Panc1 (cell line): Measurements from ENCODE around the gene SPATA21. TPM values are rescaled to one million over a fixed set of nuclear protein-coding genes. Genes with fewer than 3 reads are reported as not detected.

Experiments used
- ATAC-seq: fragments of 200-7000 bp; cut with Tn5 transposase; 2 replicates; pipeline ENCODE4 v1.9.1; 2020; ENCODE audit warnings: mild to moderate bottlenecking, moderate library complexity
- BruUV-seq: library from RNA; stranded (reverse); fragments of 400-500 nt; replicated peaks from 2 replicates; lab custom pipeline; 2021; lab: Mats Ljungman, UMichigan
- CTCF ChIA-PET: fragments of 300-600 bp; sonication (Branson Sonifier 250); formaldehyde crosslinking; loops from one replicate; lab custom pipeline; 2022; ENCODE audit warnings: antibody characterized with exemption; lab: Charles Lee
- POLR2A ChIA-PET: fragments of 300-600 bp; sonication (Branson Sonifier 250); formaldehyde crosslinking; loops from one replicate; lab custom pipeline; 2022; ENCODE audit warnings: antibody characterized with exemption; lab: Charles Lee
- DNase-seq: peaks from one replicate; pipeline ENCODE4 v3.0.0-alpha.2; 2010; ENCODE audit warnings: low read depth, low spot score
- H3K27ac ChIP-seq: 2 replicates; pipeline ENCODE4 v1.5.1; 2011; ENCODE audit warnings: mild to moderate bottlenecking, low read length, inconsistent platforms
- H3K27me3 ChIP-seq: fragments of 200-500 bp; sonication (Bioruptor generic); 2 replicates; pipeline ENCODE4 v1.6.0; 2014; ENCODE audit warnings: low read length, inconsistent platforms; ENCODE audit not compliant: control insufficient read depth, insufficient read depth
- H3K36me3 ChIP-seq: fragments of 200-500 bp; sonication (Bioruptor generic); 2 replicates; pipeline ENCODE4 v1.5.1; 2014; ENCODE audit warnings: inconsistent platforms, mild to moderate bottlenecking, low read length, moderate library complexity; ENCODE audit not compliant: control insufficient read depth, insufficient read depth
- H3K4me1 ChIP-seq: 2 replicates; pipeline ENCODE4 v1.5.1; 2011; ENCODE audit warnings: inconsistent platforms, mild to moderate bottlenecking, low read length, moderate library complexity; ENCODE audit not compliant: control insufficient read depth, insufficient read depth
- H3K4me3 ChIP-seq, 2 experiments: 2 replicates each; pipeline ENCODE4 v1.5.1; 2011 to 2012; ENCODE audit warnings: low read depth in 2 of 2, low read length in 2 of 2, mild to moderate bottlenecking in 2 of 2, inconsistent platforms in 1 of 2, moderate library complexity in 1 of 2
- H3K9me3 ChIP-seq: fragments of 200-500 bp; sonication (Bioruptor generic); 2 replicates; pipeline ENCODE4 v1.5.1; 2014; ENCODE audit warnings: low read depth, mild to moderate bottlenecking, inconsistent platforms, low read length, moderate library complexity; ENCODE audit not compliant: control insufficient read depth, insufficient read depth
- CTCF ChIP-seq: fragments of 450-650 bp; IDR thresholded peaks from 2 replicates; pipeline ENCODE4 v1.5.1; 2017; ENCODE audit warnings: mild to moderate bottlenecking
- POLR2AphosphoS5 ChIP-seq: IDR thresholded peaks from 2 replicates; pipeline ENCODE4 v1.6.1; 2012; ENCODE audit warnings: mild to moderate bottlenecking, low read depth, low read length, moderate library complexity
- SIN3A ChIP-seq: IDR thresholded peaks from 2 replicates; pipeline ENCODE4 v1.6.1; 2012; ENCODE audit warnings: low read depth, mild to moderate bottlenecking, low read length, moderate library complexity, borderline replicate concordance; ENCODE audit not compliant: insufficient read depth
- TCF7L2 ChIP-seq: IDR thresholded peaks from 2 replicates; pipeline ENCODE4 v1.6.1; 2011; ENCODE audit warnings: mild to moderate bottlenecking, low read depth, low read length, inconsistent platforms
- in situ Hi-C: cut with HindIII; loops from 2 replicates; pipeline ENCODE4 v1.10.0; 2016; ENCODE audit warnings: low sequenced_read_pairs, low pct_unique_long_range_greater_than_20kb
- intact Hi-C: fragments of 100-400 bp; cut with micrococcal nuclease; formaldehyde crosslinking; loops from one replicate; pipeline ENCODE4 v1.10.0; 2022; ENCODE audit not compliant: unreplicated experiment
- total RNA-seq: library from RNA; stranded (reverse); gene quantifications from one replicate; pipeline ENCODE4 v1.2.1, GENCODE V29; 2021; ENCODE audit not compliant: unreplicated experiment
- TF ChIP-seq, protein P1 (sequence below), 2 experiments: IDR thresholded peaks; 2 replicates each; pipeline ENCODE4 v1.6.1; 2011 to 2012; ENCODE audit warnings: low read depth in 2 of 2, control low read depth in 1 of 2, low read length in 1 of 2, mild to moderate bottlenecking in 1 of 2, moderate library complexity in 1 of 2; ENCODE audit not compliant: insufficient read depth in 1 of 2

Gene SPATA21
- total RNA-seq, 1 experiment from 2014 or later: not detected

DNA sequence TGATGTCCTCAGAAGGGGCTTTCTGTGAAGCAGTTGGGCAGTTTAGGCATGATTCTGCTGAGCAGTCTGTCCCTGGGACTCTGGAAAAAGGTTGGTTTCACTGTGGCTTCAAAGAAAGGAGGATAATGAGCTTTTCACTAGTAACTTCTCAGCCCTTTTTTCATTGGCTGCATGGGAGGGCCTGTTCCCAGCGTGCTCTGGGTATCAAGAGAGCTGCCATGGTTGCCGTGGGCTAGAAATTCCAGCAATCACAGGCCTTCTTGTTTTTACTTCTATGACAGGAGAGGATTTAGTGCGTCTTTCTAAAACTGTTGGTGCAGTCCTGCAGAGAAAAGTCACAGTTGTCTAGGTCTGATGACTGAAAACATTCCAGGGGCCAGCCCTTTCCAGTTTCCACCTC, 63.0 kb downstream of the SPATA21 start:
- TF ChIP-seq SIN3A (no peak), TCF7L2 (no peak)
- Histone ChIP-seq H3K4me3 (no peak overlapping the region), H3K36me3 (no peaks in the 10 kb centered on the region), H3K9me3 (no peaks in the 10 kb centered on the region), H3K4me1 (peaks cover 76% of the 10 kb centered on the region), H3K27ac (peak overlapping the region; percentile 77), H3K27me3 (no peaks in the 10 kb centered on the region)
- no peak for ATAC-seq
- no TSS peak for BruUV-seq
- in situ Hi-C loops: no loop called here
- intact Hi-C loops: no loop called here
- no peak for DNase-seq
- ChIA-PET POLR2A (interaction anchor here (0.7 kb wide), 1 partner anchor 116 kb away, joined by 3 read pairs; no protein-coding TSS in a partner anchor), CTCF (no interaction called here)

DNA sequence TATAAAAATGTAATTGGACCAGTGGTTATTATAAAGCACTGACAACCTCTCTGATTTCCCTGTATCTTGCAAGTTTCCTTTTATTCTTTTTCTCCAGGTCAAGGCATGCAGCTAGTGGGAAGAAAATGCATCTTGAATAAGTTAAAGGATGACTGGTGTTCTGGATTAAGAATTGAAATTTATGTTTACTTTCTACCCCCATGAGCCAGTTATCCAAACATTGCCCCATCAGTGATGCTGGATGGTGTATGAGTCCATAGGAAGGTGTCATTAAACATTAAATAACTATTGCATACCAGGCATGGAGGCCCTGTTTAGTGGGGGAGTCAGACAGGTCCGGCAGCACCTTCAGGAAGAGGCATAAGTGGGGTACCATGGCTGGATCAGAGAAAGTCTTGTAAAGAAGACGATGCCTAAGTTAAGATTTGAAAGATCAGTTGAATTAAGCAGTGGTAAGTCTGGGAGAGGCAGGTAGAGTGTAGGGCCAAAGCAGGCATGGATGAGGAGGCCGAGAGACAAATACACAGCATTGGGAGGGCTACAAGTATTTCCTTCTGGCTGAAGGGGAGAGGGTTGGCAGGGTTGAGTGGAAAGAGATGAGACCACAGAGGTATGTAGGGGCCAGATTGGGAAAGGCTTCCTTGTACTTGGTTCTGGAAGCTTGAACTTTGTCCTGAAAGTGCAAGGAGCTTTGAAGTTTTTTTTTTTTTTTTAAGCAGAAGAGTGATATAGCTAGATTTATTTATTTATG, 64.5 kb downstream of the SPATA21 start:
- in situ Hi-C loops (no loop called here), intact Hi-C loops (no loop called here)
- ATAC-seq (no peak), DNase-seq (no peak)
- Histone ChIP-seq H3K36me3 (peaks cover 3% of the 10 kb centered on the region; the same call in 1 of the 2 replicates), H3K4me3 (no peak overlapping the region), H3K9me3 (no peaks in the 10 kb centered on the region), H3K27ac (peak overlapping the region; percentile 46), H3K4me1 (peaks cover 74% of the 10 kb centered on the region), H3K27me3 (no peaks in the 10 kb centered on the region)
- POLR2A ChIA-PET: interaction anchor here (0.6 to 0.7 kb wide), 2 partner anchors 9 to 30 kb away, joined by 3 to 9 read pairs; no protein-coding TSS in a partner anchor
- BruUV-seq: no TSS peak
- CTCF ChIA-PET: no interaction called here
- TF ChIP-seq TCF7L2 (no peak), CTCF (no peak), SIN3A (no peak), POLR2AphosphoS5 (no peak)
- TF ChIP-seq, protein P1, sequence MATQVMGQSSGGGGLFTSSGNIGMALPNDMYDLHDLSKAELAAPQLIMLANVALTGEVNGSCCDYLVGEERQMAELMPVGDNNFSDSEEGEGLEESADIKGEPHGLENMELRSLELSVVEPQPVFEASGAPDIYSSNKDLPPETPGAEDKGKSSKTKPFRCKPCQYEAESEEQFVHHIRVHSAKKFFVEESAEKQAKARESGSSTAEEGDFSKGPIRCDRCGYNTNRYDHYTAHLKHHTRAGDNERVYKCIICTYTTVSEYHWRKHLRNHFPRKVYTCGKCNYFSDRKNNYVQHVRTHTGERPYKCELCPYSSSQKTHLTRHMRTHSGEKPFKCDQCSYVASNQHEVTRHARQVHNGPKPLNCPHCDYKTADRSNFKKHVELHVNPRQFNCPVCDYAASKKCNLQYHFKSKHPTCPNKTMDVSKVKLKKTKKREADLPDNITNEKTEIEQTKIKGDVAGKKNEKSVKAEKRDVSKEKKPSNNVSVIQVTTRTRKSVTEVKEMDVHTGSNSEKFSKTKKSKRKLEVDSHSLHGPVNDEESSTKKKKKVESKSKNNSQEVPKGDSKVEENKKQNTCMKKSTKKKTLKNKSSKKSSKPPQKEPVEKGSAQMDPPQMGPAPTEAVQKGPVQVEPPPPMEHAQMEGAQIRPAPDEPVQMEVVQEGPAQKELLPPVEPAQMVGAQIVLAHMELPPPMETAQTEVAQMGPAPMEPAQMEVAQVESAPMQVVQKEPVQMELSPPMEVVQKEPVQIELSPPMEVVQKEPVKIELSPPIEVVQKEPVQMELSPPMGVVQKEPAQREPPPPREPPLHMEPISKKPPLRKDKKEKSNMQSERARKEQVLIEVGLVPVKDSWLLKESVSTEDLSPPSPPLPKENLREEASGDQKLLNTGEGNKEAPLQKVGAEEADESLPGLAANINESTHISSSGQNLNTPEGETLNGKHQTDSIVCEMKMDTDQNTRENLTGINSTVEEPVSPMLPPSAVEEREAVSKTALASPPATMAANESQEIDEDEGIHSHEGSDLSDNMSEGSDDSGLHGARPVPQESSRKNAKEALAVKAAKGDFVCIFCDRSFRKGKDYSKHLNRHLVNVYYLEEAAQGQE (IDR thresholded peaks at IDR 0.05; ENCODE audit: insufficient read depth in 1 of 2, low read depth in 2 of 2, low read length in 1 of 2): no peak

- Histone ChIP-seq H3K27ac (peak overlapping the region; percentile 14; the same call in 1 of the 2 replicates), H3K4me3 (no peak overlapping the region), H3K36me3 (peaks cover 4% of the 10 kb centered on the region; the same call in 1 of the 2 replicates), H3K27me3 (no peaks in the 10 kb centered on the region), H3K9me3 (no peaks in the 10 kb centered on the region), H3K4me1 (peaks cover 64% of the 10 kb centered on the region)
- DNase-seq (no peak), ATAC-seq (no peak)
- CTCF ChIA-PET: interaction anchor here (0.7 kb wide), 1 partner anchor 226 kb away, joined by 14 read pairs; no protein-coding TSS in a partner anchor
- TF ChIP-seq POLR2AphosphoS5: no peak
- no peak for TF ChIP-seq CTCF
- TF ChIP-seq, protein P1 (IDR thresholded peaks at IDR 0.05; ENCODE audit: insufficient read depth in 1 of 2, low read depth in 2 of 2, low read length in 1 of 2): no peak
- no peak for TF ChIP-seq TCF7L2
- TF ChIP-seq SIN3A: no peak
- POLR2A ChIA-PET: no interaction called here
- in situ Hi-C loops (no loop called here), intact Hi-C loops (no loop called here)
- no TSS peak for BruUV-seq
Observed at GRCh38 chr1:16371725-16372124, 65.5 kb downstream of the SPATA21 start.
